ENCODE results near the gene PAMR1. TPM values are rescaled to one million over a fixed set of nuclear protein-coding genes. Genes with fewer than 3 reads are reported as not detected.

The PAMR1 gene
- total and polyA plus RNA-seq, 2 donors (not counting 3 experiments of a cell fraction or from before 2014, with no cell fraction given) = not detected

- no peak overlapping the region for H3K9ac ChIP-seq (replicated peaks; ENCODE audit: extremely low read depth, insufficient read depth, low read length)
- DNase-seq (ENCODE audit: low read depth, low spot score) (no peak), FAIRE-seq (no peak)
- CTCF ChIA-PET = no interaction called here
- H4K20me1 ChIP-seq (replicated peaks; ENCODE audit: control insufficient read depth, extremely low read depth, insufficient read depth, low read length) = no peaks in the 10 kb centered on the region
- H3K27me3 ChIP-seq (ENCODE audit: control insufficient read depth in 2 of 2, insufficient read depth in 2 of 2, low read length in 2 of 2) = peaks cover 2 to 4% of the 10 kb centered on the region in 2 experiments
- no peak overlapping the region for H2AFZ ChIP-seq (ENCODE audit: low read depth, low read length)
- no peaks in the 10 kb centered on the region for H3K4me1 ChIP-seq (ENCODE audit: control insufficient read depth, extremely low read depth, insufficient read depth, low read length)
- H3K4me3 ChIP-seq (replicated peaks in 1 of 3; ENCODE audit: insufficient read depth in 1 of 3, low read depth in 1 of 3, low read length in 3 of 3) = no peak overlapping the region
- H3K9me1 ChIP-seq (replicated peaks; ENCODE audit: control insufficient read depth, extremely low read depth, insufficient read depth, low read length) = no peaks in the 10 kb centered on the region
- no TSS peak for BruUV-seq (replicated peaks)
- no peak overlapping the region for H3K27ac ChIP-seq (ENCODE audit: insufficient read depth, low read depth, low read length)
- POLR2A ChIA-PET = no interaction called here
- H3K36me3 ChIP-seq (ENCODE audit: control insufficient read depth in 2 of 2, extremely low read depth in 1 of 2, insufficient read depth in 2 of 2, low read length in 2 of 2) = no peaks in the 10 kb centered on the region
- no peaks in the 10 kb centered on the region for H3K79me2 ChIP-seq (ENCODE audit: control insufficient read depth, insufficient read depth, low read length)
- H3K4me2 ChIP-seq (ENCODE audit: insufficient read depth, low read length) = no peak overlapping the region
- TF ChIP-seq POLR2A (IDR thresholded peaks at IDR 0.05; ENCODE audit: low read depth, low read length) (no peak), CTCF (IDR thresholded peaks at IDR 0.05; ENCODE audit: extremely low read depth in 1 of 2, insufficient read depth in 1 of 2, low read depth in 1 of 2, low read length in 2 of 2) (no peak), FOS (IDR thresholded peaks at IDR 0.05; ENCODE audit: borderline replicate concordance, insufficient read depth, low read length) (no peak), POLR2AphosphoS5 (IDR thresholded peaks at IDR 0.05; ENCODE audit: insufficient read depth, low read depth, low read length) (no peak), MYC (IDR thresholded peaks at IDR 0.05; ENCODE audit: low read depth, low read length) (no peak), JUN (IDR thresholded peaks at IDR 0.05; ENCODE audit: borderline replicate concordance, insufficient read depth, insufficient read length, low read depth) (no peak), EZH2 (IDR thresholded peaks at IDR 0.05; ENCODE audit: borderline replicate concordance, low read depth, low read length, severe bottlenecking) (no peak), GATA2 (IDR thresholded peaks at IDR 0.05; ENCODE audit: insufficient read depth, insufficient read length, low read depth, low read length) (no peak), MAX (IDR thresholded peaks at IDR 0.05; ENCODE audit: insufficient read depth, insufficient read length) (no peak)
- no peaks in the 10 kb centered on the region for H3K9me3 ChIP-seq (replicated peaks; ENCODE audit: control insufficient read depth, insufficient read depth, low read length)
- intact Hi-C loops (cut with micrococcal nuclease) = no loop called here
- dilution Hi-C loops (cut with MboI; ENCODE audit: extremely low pct_ligation_motif_present, low sequenced_read_pairs) = no loop called here
Observed at GRCh38 chr11:35459489-35459888, 65.9 kb downstream of the PAMR1 start.
